IMR-90 (cell line): ENCODE data around the gene COL13A1.

ENCODE experiments used
- BHLHE40 ChIP-seq: fragments of 150-350 bp; IDR thresholded peaks from 2 replicates; pipeline ENCODE4 v1.6.1; 2016; ENCODE audit warnings: mild to moderate bottlenecking, low read depth, low read length
- CEBPB ChIP-seq: IDR thresholded peaks from 2 replicates; pipeline ENCODE4 v1.6.1; 2012; ENCODE audit warnings: low read depth, low read length, improper control_type of control experiment
- POLR2A ChIP-seq: IDR thresholded peaks from 2 replicates; pipeline ENCODE4 v1.6.1; 2012; ENCODE audit warnings: mild to moderate bottlenecking, low read depth, low read length
- TF ChIP-seq, protein P1 (sequence below): conservative IDR thresholded peaks from 2 replicates; pipeline ENCODE4 v1.5.1; 2012; ENCODE audit warnings: mild to moderate bottlenecking, low read depth, low read length, improper control_type of control experiment
- TF ChIP-seq, protein P2 (sequence below): fragments of 150-350 bp; IDR thresholded peaks from 2 replicates; pipeline ENCODE4 v1.6.1; 2017; ENCODE audit warnings: mild to moderate bottlenecking, antibody characterized with exemption, low read length, low read depth
- TF ChIP-seq, protein P3 (sequence below): fragments of 150-350 bp; IDR thresholded peaks from 2 replicates; pipeline ENCODE4 v1.6.1; 2016; ENCODE audit warnings: low read depth, mild to moderate bottlenecking, low read length, moderate library complexity, borderline replicate concordance

DNA sequence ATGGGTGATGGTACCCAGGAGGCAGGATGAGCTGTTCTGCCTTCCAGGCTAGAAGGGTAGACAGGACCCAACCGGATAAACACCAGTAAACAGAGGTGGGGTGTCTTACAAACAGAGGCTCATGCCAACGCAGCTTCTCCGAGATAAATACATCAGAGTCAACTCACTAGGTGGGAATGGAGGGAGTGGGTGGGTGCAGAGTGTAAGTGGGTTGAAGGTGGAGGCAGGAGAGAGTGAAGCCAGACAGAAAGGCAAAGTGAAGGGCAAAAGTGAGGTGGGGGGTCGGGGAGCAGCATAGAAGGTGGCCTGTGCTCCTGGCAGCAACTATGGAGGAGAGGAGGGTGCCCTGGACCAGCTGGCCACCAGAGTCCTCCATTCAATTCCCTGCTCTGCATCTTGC, 40.4 kb upstream of the COL13A1 start:
- TF ChIP-seq, protein P1, sequence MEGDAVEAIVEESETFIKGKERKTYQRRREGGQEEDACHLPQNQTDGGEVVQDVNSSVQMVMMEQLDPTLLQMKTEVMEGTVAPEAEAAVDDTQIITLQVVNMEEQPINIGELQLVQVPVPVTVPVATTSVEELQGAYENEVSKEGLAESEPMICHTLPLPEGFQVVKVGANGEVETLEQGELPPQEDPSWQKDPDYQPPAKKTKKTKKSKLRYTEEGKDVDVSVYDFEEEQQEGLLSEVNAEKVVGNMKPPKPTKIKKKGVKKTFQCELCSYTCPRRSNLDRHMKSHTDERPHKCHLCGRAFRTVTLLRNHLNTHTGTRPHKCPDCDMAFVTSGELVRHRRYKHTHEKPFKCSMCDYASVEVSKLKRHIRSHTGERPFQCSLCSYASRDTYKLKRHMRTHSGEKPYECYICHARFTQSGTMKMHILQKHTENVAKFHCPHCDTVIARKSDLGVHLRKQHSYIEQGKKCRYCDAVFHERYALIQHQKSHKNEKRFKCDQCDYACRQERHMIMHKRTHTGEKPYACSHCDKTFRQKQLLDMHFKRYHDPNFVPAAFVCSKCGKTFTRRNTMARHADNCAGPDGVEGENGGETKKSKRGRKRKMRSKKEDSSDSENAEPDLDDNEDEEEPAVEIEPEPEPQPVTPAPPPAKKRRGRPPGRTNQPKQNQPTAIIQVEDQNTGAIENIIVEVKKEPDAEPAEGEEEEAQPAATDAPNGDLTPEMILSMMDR = no peak
- TF ChIP-seq, protein P2, sequence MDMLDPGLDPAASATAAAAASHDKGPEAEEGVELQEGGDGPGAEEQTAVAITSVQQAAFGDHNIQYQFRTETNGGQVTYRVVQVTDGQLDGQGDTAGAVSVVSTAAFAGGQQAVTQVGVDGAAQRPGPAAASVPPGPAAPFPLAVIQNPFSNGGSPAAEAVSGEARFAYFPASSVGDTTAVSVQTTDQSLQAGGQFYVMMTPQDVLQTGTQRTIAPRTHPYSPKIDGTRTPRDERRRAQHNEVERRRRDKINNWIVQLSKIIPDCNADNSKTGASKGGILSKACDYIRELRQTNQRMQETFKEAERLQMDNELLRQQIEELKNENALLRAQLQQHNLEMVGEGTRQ = no peak
- no peak for TF ChIP-seq CEBPB
- TF ChIP-seq BHLHE40 = no peak
- no peak for TF ChIP-seq POLR2A
- TF ChIP-seq, protein P3, sequence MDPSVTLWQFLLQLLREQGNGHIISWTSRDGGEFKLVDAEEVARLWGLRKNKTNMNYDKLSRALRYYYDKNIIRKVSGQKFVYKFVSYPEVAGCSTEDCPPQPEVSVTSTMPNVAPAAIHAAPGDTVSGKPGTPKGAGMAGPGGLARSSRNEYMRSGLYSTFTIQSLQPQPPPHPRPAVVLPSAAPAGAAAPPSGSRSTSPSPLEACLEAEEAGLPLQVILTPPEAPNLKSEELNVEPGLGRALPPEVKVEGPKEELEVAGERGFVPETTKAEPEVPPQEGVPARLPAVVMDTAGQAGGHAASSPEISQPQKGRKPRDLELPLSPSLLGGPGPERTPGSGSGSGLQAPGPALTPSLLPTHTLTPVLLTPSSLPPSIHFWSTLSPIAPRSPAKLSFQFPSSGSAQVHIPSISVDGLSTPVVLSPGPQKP = no peak
